Measurements from ENCODE around the gene TMEM87B.
"Not testable (repeated sequence)": the region's sequence is repeated elsewhere in the genome, so short reads cannot be mapped to it uniquely, and the experiment has no call there.

Gene TMEM87B

GRCh38 chr2:112109278-112109677, 54.2 kb downstream of the TMEM87B start:
- Histone ChIP-seq H3K27ac (ENCODE audit: low read depth, low read length, poor library complexity, severe bottlenecking) (no peak overlapping the region), H4K20me1 (ENCODE audit: insufficient read depth, low read length) (no peaks in the 10 kb centered on the region), H3F3A (ENCODE audit: insufficient read depth, low read length) (no peaks in the 10 kb centered on the region), H3K36me3 (ENCODE audit: insufficient read depth, low read length) (peaks cover 75% of the 10 kb centered on the region), H3K9me3 (ENCODE audit: low read length) (0 out of 2 replicates have a peak, but pooled peaks cover 7% of the 10 kb centered on the region), H3K9ac (ENCODE audit: low read length) (no peak overlapping the region), H3K4me2 (ENCODE audit: low read length) (no peak overlapping the region), H2AFZ (ENCODE audit: low read length) (no peak overlapping the region), H3K9me2 (ENCODE audit: low read depth, low read length) (no peaks in the 10 kb centered on the region), H3K79me2 (ENCODE audit: insufficient read depth, low read length) (no peaks in the 10 kb centered on the region), H3K4me3 (ENCODE audit: low read depth, low read length, poor library complexity, severe bottlenecking) (no peak overlapping the region), H3K4me1 (ENCODE audit: insufficient read depth, low read length, severe bottlenecking) (no peaks in the 10 kb centered on the region), H3K27me3 (ENCODE audit: insufficient read depth, low read length) (no peaks in the 10 kb centered on the region)
- no peak for TF ChIP-seq EZH2 (IDR thresholded peaks at IDR 0.05; ENCODE audit: borderline replicate concordance, low read length)
- TF ChIP-seq, protein P1, sequence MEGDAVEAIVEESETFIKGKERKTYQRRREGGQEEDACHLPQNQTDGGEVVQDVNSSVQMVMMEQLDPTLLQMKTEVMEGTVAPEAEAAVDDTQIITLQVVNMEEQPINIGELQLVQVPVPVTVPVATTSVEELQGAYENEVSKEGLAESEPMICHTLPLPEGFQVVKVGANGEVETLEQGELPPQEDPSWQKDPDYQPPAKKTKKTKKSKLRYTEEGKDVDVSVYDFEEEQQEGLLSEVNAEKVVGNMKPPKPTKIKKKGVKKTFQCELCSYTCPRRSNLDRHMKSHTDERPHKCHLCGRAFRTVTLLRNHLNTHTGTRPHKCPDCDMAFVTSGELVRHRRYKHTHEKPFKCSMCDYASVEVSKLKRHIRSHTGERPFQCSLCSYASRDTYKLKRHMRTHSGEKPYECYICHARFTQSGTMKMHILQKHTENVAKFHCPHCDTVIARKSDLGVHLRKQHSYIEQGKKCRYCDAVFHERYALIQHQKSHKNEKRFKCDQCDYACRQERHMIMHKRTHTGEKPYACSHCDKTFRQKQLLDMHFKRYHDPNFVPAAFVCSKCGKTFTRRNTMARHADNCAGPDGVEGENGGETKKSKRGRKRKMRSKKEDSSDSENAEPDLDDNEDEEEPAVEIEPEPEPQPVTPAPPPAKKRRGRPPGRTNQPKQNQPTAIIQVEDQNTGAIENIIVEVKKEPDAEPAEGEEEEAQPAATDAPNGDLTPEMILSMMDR (IDR thresholded peaks at IDR 0.05; ENCODE audit: low read length): no peak

DNA sequence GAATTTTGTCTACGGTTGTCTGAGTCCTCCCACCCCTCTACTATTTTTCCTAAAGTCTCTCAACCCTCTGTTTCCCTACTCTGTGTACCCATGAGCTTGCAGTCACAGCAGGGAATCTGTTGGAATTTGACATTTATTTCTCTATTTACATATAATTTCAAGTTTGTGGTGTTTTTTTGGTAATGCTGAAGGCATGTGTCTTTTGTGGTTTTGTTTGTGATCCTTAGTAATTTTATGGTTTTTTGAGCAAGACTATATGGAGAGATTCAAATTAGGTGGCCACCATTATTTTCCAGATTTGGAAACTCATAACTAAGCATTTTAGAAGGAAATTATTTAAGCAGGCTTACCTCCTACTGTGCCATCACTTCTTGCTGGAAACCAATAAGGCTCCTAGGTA, 55.9 kb downstream of the TMEM87B start:
- Histone ChIP-seq H3K36me3 (ENCODE audit: insufficient read depth, low read length) (peaks cover 71% of the 10 kb centered on the region), H4K20me1 (ENCODE audit: insufficient read depth, low read length) (no peaks in the 10 kb centered on the region), H3K9me2 (ENCODE audit: low read depth, low read length) (no peaks in the 10 kb centered on the region), H3K27me3 (ENCODE audit: insufficient read depth, low read length) (no peaks in the 10 kb centered on the region), H3K79me2 (ENCODE audit: insufficient read depth, low read length) (no peaks in the 10 kb centered on the region), H3K9me3 (ENCODE audit: low read length) (0 out of 2 replicates have a peak, but pooled peaks cover 7% of the 10 kb centered on the region), H3K4me1 (ENCODE audit: insufficient read depth, low read length, severe bottlenecking) (no peaks in the 10 kb centered on the region), H2AFZ (ENCODE audit: low read length) (no peak overlapping the region), H3K4me2 (ENCODE audit: low read length) (no peak overlapping the region), H3F3A (ENCODE audit: insufficient read depth, low read length) (no peaks in the 10 kb centered on the region), H3K9ac (ENCODE audit: low read length) (no peak overlapping the region), H3K27ac (ENCODE audit: low read depth, low read length, poor library complexity, severe bottlenecking) (no peak overlapping the region), H3K4me3 (ENCODE audit: low read depth, low read length, poor library complexity, severe bottlenecking) (no peak overlapping the region)
- TF ChIP-seq EZH2 (IDR thresholded peaks at IDR 0.05; ENCODE audit: borderline replicate concordance, low read length): no peak
- TF ChIP-seq, protein P1 (IDR thresholded peaks at IDR 0.05; ENCODE audit: low read length): no peak

GRCh38 chr2:112113354-112113753, 58.3 kb downstream of the TMEM87B start:
- not testable (repeated sequence) for H3K4me1 ChIP-seq (ENCODE audit: insufficient read depth, low read length, severe bottlenecking); H3K9ac ChIP-seq (ENCODE audit: low read length); H3K4me3 ChIP-seq (ENCODE audit: low read depth, low read length, poor library complexity, severe bottlenecking); H3K9me3 ChIP-seq (ENCODE audit: low read length); H3F3A ChIP-seq (ENCODE audit: insufficient read depth, low read length); H3K27ac ChIP-seq (ENCODE audit: low read depth, low read length, poor library complexity, severe bottlenecking); H2AFZ ChIP-seq (ENCODE audit: low read length); H3K79me2 ChIP-seq (ENCODE audit: insufficient read depth, low read length); H4K20me1 ChIP-seq (ENCODE audit: insufficient read depth, low read length); H3K27me3 ChIP-seq (ENCODE audit: insufficient read depth, low read length); H3K4me2 ChIP-seq (ENCODE audit: low read length); H3K9me2 ChIP-seq (ENCODE audit: low read depth, low read length)
- peaks cover 63% of the 10 kb centered on the region for H3K36me3 ChIP-seq (ENCODE audit: insufficient read depth, low read length)

DNA sequence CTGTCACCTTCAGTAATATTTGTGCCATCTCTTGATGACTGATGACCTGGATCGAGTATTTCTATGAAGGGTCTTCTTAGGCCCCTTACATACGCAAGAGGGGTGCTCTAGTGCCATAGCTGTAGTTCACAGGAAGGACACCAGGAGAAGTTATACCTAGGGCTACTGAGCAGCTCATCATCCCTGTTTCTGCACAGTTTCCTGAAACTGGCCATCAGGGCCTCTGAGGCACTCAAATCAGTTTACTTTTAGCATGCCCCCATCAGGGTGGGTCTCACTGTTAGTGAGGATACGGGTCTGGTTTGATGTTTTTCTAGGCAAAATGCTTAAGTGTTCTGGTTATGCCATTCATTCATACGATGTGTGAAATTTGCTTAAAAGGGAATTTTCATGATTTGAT, 63.1 kb downstream of the TMEM87B start:
- Histone ChIP-seq H3K4me1 (ENCODE audit: insufficient read depth, low read length, severe bottlenecking) (no peaks in the 10 kb centered on the region), H3K36me3 (ENCODE audit: insufficient read depth, low read length) (peaks cover 24% of the 10 kb centered on the region), H3K27ac (ENCODE audit: low read depth, low read length, poor library complexity, severe bottlenecking) (no peak overlapping the region), H3K4me2 (ENCODE audit: low read length) (no peak overlapping the region), H4K20me1 (ENCODE audit: insufficient read depth, low read length) (no peaks in the 10 kb centered on the region), H3F3A (ENCODE audit: insufficient read depth, low read length) (no peaks in the 10 kb centered on the region), H2AFZ (ENCODE audit: low read length) (no peak overlapping the region), H3K27me3 (ENCODE audit: insufficient read depth, low read length) (no peaks in the 10 kb centered on the region), H3K9ac (ENCODE audit: low read length) (no peak overlapping the region), H3K9me2 (ENCODE audit: low read depth, low read length) (no peaks in the 10 kb centered on the region), H3K9me3 (ENCODE audit: low read length) (peaks cover 5% of the 10 kb centered on the region; the same call in 1 of the 2 replicates), H3K79me2 (ENCODE audit: insufficient read depth, low read length) (no peaks in the 10 kb centered on the region), H3K4me3 (ENCODE audit: low read depth, low read length, poor library complexity, severe bottlenecking) (no peak overlapping the region)
- TF ChIP-seq, protein P1 (IDR thresholded peaks at IDR 0.05; ENCODE audit: low read length): no peak
- no peak for TF ChIP-seq EZH2 (IDR thresholded peaks at IDR 0.05; ENCODE audit: borderline replicate concordance, low read length)
